HG03575 (cell line): ENCODE results near the gene HHIP.

Experiments used
- ATAC-seq: cut with Tn5 transposase; IDR thresholded peaks from one replicate; pipeline ENCODE4 v1.9.1; 2021; ENCODE audit not compliant: unreplicated experiment, insufficient number of reproducible peaks, low FRiP score; ENCODE audit errors: extremely low read depth

The HHIP gene

DNA sequence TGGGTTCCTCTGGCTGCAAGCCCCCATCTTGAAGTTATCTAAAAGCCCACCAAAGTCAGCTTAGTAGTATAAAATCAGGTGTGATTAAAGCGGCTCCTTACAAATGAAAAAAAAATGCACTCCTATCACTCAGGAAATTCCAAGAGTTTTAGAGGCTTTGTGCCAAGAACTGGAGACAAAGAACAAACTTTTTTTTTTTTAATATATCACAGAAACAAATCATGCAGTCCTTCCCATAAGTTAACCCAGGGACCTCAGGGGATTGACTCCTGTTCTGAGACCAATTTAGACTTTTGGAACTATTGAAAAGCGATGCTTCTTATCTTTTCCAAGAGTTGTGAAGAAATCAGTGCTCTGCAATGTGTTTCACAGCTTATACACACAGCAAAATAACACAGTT lies 53.6 kb downstream of the HHIP start:
- ATAC-seq = no peak

DNA sequence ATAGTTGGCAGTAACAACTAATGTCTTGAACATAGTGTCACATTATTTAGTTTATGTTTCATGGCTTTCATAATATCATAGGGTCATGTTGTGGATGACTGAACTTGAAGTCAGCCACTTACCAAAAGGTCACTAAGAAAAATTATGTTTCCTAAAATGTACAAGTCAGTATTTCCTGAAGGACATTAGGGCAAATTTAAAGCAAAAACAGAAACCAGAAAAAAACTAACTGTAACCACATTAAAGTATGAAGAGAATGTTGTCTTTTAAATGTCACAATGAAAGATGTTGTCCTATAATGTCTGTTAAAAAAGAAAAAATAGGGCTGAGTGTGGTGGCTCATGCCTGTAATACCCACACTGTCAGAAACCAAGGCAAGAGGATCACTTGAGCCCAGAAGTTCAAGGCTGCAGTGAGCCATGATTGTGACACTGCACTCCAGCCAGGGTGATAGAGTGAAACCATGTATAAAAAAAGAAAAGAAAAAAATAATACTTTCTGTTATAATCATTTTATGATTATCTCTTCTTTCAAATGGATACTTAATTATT lies 55.8 kb downstream of the HHIP start:
- no peak for ATAC-seq

DNA sequence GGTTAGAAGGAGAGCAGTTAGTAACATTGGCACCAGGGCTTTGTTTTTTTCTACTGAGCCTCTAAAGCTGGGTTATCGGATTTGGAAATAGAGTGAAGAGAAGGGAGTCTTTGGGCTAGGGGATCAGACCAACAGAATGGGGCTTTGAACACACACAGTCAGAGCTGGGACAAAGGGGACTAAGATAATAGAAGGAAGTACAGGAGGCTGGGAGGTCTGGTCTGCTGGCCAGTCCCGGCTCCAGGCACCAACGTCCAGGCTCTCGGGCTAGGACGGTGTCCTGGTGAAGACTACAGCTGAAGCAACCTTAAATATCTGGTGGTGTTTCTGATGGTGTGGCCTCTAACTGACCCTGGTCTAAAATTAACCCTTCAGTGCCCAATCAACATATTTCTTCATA lies 57.5 kb downstream of the HHIP start:
- no peak for ATAC-seq

DNA sequence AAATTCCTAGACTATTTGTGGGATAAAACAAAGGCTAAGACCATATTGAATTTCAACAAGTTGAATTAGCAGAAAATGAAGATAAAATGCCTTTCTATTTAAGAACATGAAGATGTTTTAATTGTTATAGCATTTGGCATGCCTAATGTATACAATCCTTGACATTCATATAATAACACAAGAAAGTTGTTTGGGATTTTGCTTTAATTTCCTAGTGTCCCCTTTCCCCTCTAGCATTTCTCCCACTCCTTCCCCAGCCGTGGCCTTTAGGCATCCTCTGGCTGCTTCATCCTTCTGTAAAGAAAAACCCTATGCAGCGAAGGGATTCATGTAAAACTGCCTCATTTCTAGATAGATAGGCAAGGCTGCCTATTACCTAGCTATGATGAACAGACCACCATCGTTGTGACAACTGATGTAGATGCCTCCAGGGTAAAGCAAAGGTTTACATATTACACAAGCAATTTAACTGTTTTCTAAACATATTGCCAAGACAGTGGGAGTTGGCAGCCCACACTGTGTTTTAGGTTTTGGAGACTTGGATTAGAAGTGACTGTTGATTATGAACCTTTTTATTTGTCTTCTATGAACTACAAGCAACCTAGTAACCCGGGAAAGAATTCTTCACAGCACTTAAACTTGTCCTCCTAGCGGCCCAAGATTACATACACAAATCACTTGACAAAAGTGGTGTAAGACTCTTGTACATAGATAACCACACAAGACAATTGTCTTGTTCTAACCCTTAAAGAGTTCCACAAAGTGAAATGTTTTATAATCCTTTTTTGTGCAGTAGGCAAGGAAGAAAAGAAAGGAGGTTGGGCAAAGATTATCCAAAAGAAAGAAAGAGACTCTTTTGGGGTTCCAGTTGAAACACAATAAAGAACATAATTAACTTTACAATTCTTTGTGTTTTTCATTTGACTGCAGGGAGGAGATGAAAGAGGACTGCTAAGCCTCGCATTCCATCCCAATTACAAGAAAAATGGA lies 59.9 kb downstream of the HHIP start:
- no peak for ATAC-seq

DNA sequence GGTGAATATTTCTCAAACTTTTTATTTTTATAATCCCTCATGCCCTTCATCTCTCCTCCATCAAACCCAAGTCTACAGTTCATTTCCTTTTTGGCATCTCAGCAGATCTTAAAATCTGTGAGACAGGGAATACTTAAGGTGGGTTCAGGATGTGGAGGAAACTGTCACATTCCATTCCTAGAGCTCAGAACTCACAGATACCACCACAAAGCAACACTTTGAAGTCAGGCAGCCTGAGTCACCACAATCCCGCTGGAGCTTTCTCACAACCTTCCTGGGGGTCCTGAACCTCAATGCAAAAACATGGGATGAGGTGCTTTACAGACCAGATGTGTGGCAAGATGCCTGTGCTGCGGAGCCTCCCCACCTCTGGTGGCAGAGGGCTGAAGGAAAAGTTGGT lies 63.2 kb downstream of the HHIP start:
- ATAC-seq = no peak

DNA sequence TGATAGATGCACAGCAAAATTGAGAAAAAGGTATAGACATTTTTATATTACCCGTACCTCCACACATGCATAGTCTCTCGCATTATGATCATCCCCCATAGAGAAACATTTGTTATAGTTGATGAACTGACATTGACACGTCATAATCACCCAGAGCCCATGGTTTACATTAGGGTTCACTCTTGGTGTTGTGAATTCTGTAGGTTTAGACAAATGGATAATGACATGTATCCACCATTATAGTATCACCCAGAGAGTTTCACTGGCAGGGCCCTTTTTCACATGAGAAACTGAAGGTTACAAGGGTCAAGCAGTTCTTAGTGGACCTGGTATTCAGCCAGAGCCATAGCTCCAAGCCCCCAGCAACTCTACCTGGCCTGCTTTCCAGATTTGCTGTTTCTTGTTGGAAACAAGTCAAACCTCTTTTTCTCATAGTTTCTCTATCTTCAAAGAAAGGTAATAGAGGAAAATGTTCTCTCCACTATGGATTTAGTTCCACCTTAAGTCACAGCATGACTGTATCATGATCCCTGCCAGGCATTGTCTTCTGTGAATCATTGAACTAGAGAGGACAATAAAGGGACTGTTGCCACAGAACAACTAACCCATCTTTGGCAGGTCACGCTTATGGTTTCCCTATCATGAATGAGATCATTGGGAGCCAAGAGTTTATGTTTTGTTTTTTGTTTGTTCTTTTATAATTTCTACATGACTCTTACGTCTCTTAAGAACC lies 64.0 kb downstream of the HHIP start:
- no peak for ATAC-seq

DNA sequence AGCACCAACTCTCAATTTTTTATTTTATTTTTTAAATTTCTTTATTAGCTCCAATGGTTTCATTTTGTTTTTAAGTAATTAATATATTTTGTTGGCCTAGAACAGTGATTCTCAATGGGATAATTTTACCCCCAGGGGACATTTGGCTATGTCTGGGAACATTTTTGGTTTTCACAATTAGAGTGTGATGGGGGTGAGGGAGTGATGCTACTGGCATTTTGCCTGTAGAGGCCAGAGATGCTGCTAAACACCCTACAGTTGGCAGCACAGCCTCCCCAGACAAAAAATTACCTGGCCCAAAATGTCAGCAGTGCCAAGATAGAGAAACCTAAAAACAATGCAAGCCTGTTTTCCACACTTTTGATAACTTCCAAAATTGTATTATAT lies 64.6 kb downstream of the HHIP start:
- ATAC-seq = no peak

DNA sequence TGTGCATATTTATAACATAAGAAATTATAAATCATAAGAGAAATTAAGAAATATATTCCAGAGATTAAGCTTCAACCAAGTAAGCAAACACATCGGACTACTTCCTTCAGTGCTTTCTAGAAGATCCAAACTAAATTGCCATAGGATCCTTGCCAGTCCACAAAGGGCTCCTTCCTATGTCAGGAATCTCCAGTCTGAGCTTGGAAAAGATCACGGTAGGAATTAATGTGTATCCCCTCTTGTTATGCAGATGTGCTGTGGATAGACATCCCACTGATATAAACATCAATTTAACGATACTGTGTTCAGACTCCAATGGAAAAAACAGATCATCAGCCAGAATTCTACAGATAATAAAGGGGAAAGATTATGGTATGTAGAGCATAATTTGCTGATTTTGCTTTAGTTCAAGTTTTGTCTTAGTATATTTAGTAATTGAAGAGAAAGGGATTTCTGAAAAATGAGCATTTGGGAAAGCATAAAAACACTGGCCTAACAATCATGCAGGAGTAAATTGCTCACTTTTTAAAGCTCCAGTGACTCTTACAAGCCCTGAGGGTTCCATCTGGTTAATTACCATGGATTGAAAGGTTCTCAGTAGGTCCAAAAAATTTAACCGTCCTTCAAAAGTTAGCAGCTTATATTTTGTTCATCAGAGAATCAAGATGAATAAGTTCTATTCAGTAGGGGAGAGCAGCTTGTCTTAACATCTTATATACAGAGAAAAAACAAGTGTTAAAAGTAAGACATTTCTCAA lies 65.9 kb downstream of the HHIP start:
- no peak for ATAC-seq

DNA sequence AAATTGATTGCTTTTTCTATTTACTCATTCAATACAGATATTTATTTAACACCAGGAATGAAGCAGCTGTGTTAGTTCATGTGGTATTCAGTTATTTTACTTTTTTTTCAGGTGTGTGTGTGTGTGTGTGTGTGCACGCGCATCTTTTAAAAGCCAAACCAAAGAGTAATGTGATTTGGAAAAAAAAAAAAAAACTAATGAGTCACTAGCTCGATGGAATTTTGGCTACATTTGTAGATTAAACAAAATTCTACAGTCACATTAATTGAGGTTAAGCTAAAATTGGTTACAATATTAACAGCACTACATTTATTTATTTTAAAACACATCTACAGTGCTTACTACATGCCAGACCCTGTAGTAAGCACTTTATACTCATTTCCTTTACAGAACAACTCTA lies 66.8 kb downstream of the HHIP start:
- no peak for ATAC-seq

DNA sequence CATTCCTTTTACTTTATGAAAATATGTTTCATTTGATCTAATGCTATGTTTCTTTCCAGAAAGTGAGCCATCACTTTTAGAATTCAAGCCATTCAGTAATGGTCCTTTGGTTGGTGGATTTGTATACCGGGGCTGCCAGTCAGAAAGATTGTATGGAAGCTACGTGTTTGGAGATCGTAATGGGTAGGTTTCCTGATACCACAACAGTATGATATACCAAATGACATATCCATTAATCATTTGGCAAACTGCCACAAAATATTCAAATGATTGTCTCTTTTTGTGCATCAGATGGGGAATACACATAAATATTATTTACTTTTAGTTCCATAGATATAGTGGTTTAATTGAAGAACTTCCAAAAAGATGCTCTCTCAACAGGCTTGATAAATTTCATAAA lies 68.2 kb downstream of the HHIP start:
- no peak for ATAC-seq

DNA sequence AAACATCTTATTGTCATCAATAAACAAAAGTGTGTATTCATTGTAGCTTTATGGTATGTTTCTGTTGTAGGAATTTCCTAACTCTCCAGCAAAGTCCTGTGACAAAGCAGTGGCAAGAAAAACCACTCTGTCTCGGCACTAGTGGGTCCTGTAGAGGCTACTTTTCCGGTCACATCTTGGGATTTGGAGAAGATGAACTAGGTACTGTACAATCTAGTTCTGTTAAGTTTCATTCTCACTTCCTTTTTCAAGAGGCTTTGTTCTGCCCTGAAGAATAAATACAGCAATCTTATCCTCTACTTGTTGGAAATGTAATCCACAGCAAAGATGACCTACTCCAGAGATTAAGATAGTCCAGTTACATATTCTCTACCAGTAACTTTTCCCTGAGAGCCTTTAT lies 69.3 kb downstream of the HHIP start:
- no peak for ATAC-seq

DNA sequence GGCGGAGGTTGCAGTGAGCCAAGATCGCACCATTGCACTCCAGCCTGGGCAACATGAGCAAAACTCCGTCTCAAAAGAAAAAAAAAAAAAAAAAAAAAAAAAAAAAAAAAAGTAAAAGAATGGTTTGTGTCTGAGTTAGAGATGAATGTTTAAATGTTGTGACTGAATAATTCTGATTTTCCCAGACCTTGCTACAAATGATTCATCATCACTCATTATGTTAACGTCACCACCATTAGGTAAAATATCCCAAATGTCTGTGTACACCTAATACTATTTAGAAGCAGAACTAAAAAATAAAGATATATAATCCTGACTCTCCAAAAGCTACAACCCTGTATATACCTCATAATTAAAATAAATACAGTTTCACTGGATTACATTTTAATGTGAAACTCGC lies 70.8 kb downstream of the HHIP start:
- ATAC-seq = no peak

DNA sequence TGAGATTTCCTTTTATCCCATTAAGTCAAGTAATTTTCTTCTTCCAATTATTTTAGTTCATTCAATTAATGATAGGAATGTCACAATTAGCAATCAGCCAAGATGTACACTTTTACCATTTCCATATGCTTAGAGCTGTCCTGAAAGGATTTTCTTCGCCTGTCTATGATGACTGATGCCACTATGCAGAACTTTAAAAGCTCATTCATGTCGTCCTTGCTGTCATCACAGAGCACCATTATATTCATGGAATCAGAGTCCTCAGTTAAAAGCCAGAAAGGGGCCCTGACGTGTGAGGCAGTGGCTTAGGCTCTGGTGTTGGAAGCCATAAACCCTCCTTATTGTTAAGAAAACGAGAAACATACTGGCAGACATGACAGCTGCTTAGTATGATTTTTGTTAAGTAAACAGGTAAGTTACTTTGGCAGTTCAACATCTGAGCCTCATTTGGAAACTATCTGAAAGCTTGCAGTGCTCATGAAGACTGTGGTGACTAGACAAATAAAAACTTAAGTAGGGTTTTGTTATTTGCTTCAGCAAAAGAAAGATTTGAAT lies 73.1 kb downstream of the HHIP start:
- no peak for ATAC-seq

DNA sequence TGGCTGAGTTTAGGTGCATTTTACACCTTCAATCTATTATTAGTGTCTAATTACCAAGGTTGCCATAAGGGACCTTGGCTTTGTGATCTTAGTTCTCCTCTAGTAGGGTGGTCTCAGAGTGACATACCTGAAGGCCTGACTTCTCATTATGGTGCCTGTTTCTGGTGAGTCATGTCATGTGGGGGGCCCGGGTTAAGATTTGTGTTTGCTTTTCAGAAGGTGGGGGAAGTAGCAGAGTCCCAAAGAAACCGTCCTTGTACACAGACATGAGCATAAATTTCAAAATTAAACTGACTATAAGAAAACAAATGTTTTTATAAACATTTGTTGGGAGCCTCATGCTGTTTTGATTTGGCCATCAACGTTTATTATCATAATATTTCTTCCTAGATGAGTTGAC lies 74.5 kb downstream of the HHIP start:
- no peak for ATAC-seq

DNA sequence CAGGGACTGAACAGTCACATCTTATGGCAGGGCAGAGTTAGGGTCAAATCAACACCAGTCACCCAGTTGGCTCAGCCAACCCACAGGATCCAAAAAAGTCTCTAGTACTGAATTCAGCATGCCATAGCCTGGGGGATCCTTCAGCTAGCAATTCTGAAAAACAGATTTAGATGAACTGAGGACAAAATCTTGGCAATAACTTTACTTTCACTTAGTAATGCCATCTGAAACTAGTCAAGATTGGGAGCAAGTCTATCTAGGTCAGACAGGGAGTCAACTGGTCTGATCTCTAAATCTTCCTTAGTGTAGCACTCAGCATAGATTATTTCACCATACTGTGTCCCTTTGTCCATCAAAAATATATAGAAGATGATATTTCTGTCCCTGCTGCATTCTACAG lies 76.0 kb downstream of the HHIP start:
- no peak for ATAC-seq

DNA sequence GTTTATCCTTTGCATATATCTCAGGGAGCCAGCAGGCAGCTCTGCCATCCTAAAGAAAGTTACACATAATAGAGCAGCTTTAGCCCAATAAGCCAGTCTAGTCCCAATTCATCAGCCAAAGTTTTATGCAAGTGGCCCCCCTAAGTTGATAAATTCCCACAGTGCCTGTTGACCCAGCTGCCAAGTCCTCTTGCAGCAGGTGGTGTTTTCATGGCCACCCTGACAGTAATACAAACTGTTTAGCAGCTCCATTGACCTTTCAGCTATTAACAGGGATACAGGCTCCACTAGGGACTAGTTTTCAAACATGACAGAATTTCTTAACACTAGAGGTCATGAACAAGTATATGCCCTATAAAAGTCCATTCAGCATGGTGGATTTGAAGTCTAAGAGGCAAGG lies 77.5 kb downstream of the HHIP start:
- no peak for ATAC-seq

DNA sequence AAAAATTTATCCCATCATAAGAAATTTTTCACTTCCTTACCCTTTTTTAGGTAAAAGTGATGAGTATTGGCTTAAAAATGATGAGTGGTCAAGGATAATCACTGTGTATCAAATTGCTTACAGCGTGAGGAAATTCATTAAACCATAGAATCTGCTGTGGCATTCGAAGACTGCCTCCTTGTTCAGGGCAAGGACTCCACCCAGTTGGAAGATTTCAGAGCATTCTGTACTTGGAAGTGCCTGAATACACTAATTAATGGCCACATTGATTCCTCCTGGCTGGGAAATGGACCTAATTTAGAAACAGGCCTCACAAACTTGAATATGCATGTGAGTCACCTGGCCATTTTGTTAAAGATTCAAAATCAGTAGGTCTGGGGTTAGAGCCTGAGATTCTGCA lies 83.2 kb downstream of the HHIP start:
- no peak for ATAC-seq

DNA sequence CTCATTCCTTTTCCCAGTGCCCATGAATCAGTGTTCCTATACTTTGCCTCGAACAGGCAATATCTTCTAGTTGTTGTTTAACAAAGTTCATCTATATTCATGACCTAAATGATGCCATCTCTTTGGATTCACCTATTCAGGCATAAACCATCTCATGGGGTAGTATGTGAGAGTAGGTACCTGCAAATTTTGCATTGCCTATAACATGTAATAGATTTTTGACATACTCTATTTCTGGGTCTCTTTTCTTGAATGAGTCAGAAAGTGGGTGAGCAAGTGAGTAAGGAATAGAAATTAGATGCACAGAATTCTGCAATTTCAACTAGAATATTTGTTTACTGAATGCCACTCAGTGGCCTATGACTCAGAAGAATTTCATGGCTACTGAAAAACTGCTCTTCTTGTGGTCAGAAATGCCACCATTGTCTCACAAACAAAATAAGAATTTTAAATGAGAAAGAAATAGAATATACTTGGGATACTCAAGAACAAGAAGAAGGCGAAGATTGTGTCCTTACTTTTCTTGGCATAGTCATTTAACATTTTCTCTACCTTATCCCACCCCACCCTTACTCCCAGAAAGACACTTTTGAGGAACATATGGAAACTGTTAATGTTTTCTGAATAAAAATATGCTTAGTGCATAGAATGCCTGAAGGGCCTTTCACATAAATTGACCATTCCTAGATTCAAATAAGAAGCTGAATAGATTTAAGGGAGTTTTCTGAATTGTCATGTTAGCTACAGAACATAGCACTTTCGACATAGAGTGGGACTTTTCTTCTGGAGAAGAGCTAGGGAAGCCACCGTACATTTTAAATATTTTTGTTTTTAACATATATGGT lies 86.8 kb downstream of the HHIP start:
- no peak for ATAC-seq
